Measurements from ENCODE around the gene NHERF2. TPM values are rescaled to one million over a fixed set of nuclear protein-coding genes. Genes with fewer than 3 reads are reported as not detected.
A peak's percentile ranks its signal among the peaks of the same experiment; 100 is the strongest.

NHERF2 gene
- total and polyA plus RNA-seq, 9 of the 15 experiments (the other 6 are each of a cell fraction or from before 2014, with no cell fraction given) = 0.15 to 42.0 (median 12.5) TPM

DNA sequence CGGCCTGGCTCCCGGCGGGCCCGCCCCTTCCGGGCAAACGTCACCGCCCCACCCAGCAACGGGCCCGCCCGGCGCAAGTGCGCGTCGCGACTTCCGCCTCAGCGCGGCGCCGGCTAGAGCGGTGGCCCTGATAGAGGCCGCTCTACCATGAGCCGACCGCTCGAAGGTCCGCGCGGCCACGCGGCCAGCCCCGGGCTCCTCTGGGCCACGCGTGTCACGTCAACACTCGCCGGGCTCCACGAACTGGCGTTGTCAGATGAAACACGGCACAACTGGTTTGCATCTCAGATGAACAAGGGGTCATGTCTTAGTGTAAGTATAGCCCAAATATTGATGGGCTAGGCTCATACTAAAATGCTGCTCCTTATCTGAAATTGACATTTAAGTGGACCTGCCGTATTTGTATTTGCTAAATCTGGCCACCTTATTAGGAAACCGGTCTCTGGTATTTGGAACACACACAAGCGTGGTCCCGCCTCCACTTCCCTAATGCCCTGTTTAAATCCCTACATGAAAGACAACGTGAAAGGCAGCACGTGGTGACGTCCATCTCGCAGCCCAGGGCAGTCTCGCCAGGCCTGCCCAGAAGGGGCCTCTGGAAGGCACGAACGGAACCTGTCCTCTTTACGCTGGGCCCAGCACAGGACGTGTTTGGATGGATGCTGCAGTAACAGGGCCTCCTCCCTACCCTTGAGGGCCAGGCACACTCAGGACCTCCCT, 16.8 kb upstream of the NHERF2 start, which contains the start of gene ZNF598 (continued):
- TF ChIP-seq, protein P1, sequence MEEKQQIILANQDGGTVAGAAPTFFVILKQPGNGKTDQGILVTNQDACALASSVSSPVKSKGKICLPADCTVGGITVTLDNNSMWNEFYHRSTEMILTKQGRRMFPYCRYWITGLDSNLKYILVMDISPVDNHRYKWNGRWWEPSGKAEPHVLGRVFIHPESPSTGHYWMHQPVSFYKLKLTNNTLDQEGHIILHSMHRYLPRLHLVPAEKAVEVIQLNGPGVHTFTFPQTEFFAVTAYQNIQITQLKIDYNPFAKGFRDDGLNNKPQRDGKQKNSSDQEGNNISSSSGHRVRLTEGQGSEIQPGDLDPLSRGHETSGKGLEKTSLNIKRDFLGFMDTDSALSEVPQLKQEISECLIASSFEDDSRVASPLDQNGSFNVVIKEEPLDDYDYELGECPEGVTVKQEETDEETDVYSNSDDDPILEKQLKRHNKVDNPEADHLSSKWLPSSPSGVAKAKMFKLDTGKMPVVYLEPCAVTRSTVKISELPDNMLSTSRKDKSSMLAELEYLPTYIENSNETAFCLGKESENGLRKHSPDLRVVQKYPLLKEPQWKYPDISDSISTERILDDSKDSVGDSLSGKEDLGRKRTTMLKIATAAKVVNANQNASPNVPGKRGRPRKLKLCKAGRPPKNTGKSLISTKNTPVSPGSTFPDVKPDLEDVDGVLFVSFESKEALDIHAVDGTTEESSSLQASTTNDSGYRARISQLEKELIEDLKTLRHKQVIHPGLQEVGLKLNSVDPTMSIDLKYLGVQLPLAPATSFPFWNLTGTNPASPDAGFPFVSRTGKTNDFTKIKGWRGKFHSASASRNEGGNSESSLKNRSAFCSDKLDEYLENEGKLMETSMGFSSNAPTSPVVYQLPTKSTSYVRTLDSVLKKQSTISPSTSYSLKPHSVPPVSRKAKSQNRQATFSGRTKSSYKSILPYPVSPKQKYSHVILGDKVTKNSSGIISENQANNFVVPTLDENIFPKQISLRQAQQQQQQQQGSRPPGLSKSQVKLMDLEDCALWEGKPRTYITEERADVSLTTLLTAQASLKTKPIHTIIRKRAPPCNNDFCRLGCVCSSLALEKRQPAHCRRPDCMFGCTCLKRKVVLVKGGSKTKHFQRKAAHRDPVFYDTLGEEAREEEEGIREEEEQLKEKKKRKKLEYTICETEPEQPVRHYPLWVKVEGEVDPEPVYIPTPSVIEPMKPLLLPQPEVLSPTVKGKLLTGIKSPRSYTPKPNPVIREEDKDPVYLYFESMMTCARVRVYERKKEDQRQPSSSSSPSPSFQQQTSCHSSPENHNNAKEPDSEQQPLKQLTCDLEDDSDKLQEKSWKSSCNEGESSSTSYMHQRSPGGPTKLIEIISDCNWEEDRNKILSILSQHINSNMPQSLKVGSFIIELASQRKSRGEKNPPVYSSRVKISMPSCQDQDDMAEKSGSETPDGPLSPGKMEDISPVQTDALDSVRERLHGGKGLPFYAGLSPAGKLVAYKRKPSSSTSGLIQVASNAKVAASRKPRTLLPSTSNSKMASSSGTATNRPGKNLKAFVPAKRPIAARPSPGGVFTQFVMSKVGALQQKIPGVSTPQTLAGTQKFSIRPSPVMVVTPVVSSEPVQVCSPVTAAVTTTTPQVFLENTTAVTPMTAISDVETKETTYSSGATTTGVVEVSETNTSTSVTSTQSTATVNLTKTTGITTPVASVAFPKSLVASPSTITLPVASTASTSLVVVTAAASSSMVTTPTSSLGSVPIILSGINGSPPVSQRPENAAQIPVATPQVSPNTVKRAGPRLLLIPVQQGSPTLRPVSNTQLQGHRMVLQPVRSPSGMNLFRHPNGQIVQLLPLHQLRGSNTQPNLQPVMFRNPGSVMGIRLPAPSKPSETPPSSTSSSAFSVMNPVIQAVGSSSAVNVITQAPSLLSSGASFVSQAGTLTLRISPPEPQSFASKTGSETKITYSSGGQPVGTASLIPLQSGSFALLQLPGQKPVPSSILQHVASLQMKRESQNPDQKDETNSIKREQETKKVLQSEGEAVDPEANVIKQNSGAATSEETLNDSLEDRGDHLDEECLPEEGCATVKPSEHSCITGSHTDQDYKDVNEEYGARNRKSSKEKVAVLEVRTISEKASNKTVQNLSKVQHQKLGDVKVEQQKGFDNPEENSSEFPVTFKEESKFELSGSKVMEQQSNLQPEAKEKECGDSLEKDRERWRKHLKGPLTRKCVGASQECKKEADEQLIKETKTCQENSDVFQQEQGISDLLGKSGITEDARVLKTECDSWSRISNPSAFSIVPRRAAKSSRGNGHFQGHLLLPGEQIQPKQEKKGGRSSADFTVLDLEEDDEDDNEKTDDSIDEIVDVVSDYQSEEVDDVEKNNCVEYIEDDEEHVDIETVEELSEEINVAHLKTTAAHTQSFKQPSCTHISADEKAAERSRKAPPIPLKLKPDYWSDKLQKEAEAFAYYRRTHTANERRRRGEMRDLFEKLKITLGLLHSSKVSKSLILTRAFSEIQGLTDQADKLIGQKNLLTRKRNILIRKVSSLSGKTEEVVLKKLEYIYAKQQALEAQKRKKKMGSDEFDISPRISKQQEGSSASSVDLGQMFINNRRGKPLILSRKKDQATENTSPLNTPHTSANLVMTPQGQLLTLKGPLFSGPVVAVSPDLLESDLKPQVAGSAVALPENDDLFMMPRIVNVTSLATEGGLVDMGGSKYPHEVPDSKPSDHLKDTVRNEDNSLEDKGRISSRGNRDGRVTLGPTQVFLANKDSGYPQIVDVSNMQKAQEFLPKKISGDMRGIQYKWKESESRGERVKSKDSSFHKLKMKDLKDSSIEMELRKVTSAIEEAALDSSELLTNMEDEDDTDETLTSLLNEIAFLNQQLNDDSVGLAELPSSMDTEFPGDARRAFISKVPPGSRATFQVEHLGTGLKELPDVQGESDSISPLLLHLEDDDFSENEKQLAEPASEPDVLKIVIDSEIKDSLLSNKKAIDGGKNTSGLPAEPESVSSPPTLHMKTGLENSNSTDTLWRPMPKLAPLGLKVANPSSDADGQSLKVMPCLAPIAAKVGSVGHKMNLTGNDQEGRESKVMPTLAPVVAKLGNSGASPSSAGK (IDR thresholded peaks at IDR 0.05) = peak; percentile 89
- no peak for TF ChIP-seq TSC22D4 (tag; IDR thresholded peaks at IDR 0.05)
- TF ChIP-seq, protein P2, sequence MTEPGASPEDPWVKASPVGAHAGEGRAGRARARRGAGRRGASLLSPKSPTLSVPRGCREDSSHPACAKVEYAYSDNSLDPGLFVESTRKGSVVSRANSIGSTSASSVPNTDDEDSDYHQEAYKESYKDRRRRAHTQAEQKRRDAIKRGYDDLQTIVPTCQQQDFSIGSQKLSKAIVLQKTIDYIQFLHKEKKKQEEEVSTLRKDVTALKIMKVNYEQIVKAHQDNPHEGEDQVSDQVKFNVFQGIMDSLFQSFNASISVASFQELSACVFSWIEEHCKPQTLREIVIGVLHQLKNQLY (CRISPR knock-in tag; conservative IDR thresholded peaks at IDR 0.05) = no peak
- TF ChIP-seq ASH1L (IDR thresholded peaks at IDR 0.05; ENCODE audit: borderline replicate concordance, low read depth, partially characterized antibody) = no peak
- TF ChIP-seq ZFP30 (CRISPR knock-in tag; IDR thresholded peaks at IDR 0.05; ENCODE audit: borderline replicate concordance) = no peak
- TF ChIP-seq MAFG (tag; conservative IDR thresholded peaks at IDR 0.05) = no peak
- TF ChIP-seq MAZ (CRISPR knock-in tag; conservative IDR thresholded peaks at IDR 0.05 in 1 of 2, IDR thresholded peaks at IDR 0.05 in 1 of 2) = peak in 1 of 2 experiments; percentile 76; a peak in 3 of 4 replicates
- no peak for TF ChIP-seq ZNF77 (CRISPR knock-in tag; IDR thresholded peaks at IDR 0.05)
- TF ChIP-seq, protein P3, sequence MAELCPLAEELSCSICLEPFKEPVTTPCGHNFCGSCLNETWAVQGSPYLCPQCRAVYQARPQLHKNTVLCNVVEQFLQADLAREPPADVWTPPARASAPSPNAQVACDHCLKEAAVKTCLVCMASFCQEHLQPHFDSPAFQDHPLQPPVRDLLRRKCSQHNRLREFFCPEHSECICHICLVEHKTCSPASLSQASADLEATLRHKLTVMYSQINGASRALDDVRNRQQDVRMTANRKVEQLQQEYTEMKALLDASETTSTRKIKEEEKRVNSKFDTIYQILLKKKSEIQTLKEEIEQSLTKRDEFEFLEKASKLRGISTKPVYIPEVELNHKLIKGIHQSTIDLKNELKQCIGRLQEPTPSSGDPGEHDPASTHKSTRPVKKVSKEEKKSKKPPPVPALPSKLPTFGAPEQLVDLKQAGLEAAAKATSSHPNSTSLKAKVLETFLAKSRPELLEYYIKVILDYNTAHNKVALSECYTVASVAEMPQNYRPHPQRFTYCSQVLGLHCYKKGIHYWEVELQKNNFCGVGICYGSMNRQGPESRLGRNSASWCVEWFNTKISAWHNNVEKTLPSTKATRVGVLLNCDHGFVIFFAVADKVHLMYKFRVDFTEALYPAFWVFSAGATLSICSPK (IDR thresholded peaks at IDR 0.05; ENCODE audit: borderline replicate concordance) = no peak
- TF ChIP-seq HNRNPUL1 (IDR thresholded peaks at IDR 0.05; ENCODE audit: low read length) = no peak
- no peak for TF ChIP-seq PHB2 (IDR thresholded peaks at IDR 0.05; ENCODE audit: low read depth)
- TF ChIP-seq CHD4 (IDR thresholded peaks at IDR 0.05; ENCODE audit: insufficient read depth, insufficient replicate concordance, low read depth, low read length, poor library complexity, severe bottlenecking) = no peak

Measured in K562 (cell line).